HepG2 (cell line): Measurements from ENCODE around the gene HOXD8. TPM values are rescaled to one million over a fixed set of nuclear protein-coding genes. Genes with fewer than 3 reads are reported as not detected.

Experiments used
- ATAC-seq: fragments of 200-7000 bp; cut with Tn5 transposase; 3 replicates; pipeline ENCODE4 v1.9.1; 2020; ENCODE audit warnings: mild to moderate bottlenecking, moderate library complexity
- BruUV-seq: library from RNA; stranded (reverse); fragments of 400-500 nt; replicated peaks from 2 replicates; lab custom pipeline; 2021; lab: Mats Ljungman, UMichigan
- CTCF ChIA-PET: fragments of 300-600 bp; formaldehyde crosslinking; extraction: SDS; loops from one replicate; lab custom pipeline; 2021; ENCODE audit warnings: low total read pairs, inconsistent platforms, low intra/inter-chr PET ratio; lab: Yijun Ruan, JAX
- POLR2A ChIA-PET: fragments of 350-600 bp; sonication (Branson Sonifier 250); formaldehyde crosslinking; loops from one replicate; lab custom pipeline; 2020; ENCODE audit warnings: antibody characterized with exemption, inconsistent platforms; lab: Yijun Ruan, JAX
- DNase-seq: peaks from one replicate; pipeline ENCODE4 v3.0.0-alpha.2; 2015; ENCODE audit warnings: low spot score
- FAIRE-seq: peaks from 3 replicates; lab custom pipeline; 2011; peaks lifted over from hg19 to GRCh38; lab: Jason Lieb, UNC
- H2AFZ ChIP-seq: one replicate; pipeline ENCODE4 v1.6.1; 2011; ENCODE audit warnings: low read length, inconsistent platforms
- H3K27ac ChIP-seq: fragments of 300-600 bp; 3 replicates; pipeline ENCODE4 v1.8.0; 2011; ENCODE audit warnings: mixed run types, mild to moderate bottlenecking, mixed read lengths, low read length, inconsistent platforms; ENCODE audit not compliant: insufficient read depth; ENCODE audit errors: extremely low read length
- H3K27me3 ChIP-seq, 2 experiments: fragments of 200-600 bp in 1 of 2; 2 replicates in 1 of 2; 3 replicates in 1 of 2; pipeline versions ENCODE4 v1.6.0 to v1.8.0; 2011; ENCODE audit warnings: low read length in 2 of 2, mild to moderate bottlenecking in 2 of 2, moderate library complexity in 2 of 2, inconsistent platforms in 1 of 2; ENCODE audit not compliant: insufficient read depth in 2 of 2, control insufficient read depth in 1 of 2
- H3K36me3 ChIP-seq, 2 experiments: fragments of 200-600 bp in 1 of 2; replicated peaks in 1 of 2; 2 replicates in 1 of 2; 3 replicates in 1 of 2; pipeline versions ENCODE4 v1.5.1 to v1.8.0; 2011; ENCODE audit warnings: low read length in 2 of 2, inconsistent platforms in 1 of 2; ENCODE audit not compliant: insufficient read depth in 2 of 2, control insufficient read depth in 1 of 2
- H3K4me1 ChIP-seq: 2 replicates; pipeline ENCODE4 v1.5.1; 2012; ENCODE audit warnings: low read length, inconsistent platforms; ENCODE audit not compliant: insufficient read depth
- H3K4me2 ChIP-seq: 2 replicates; pipeline ENCODE4 v1.6.0; 2011; ENCODE audit warnings: low read depth, low read length, inconsistent platforms
- H3K4me3 ChIP-seq, 3 experiments: fragments of 200-600 bp in 1 of 3; sonication (generic), shearing (Covaris generic) in 1 of 3; replicated peaks in 1 of 3; 2 replicates each; pipeline ENCODE4 v1.5.1; 2011 to 2016; ENCODE audit warnings: low read length in 3 of 3, inconsistent platforms in 2 of 3, low read depth in 2 of 3, mild to moderate bottlenecking in 2 of 3, control low read depth in 1 of 3, mixed read lengths in 1 of 3; ENCODE audit not compliant: insufficient read depth in 1 of 3
- H3K79me2 ChIP-seq: one replicate; pipeline ENCODE4 v1.6.1; 2011; ENCODE audit warnings: low read length, inconsistent platforms; ENCODE audit not compliant: insufficient read depth
- H3K9ac ChIP-seq: 2 replicates; pipeline ENCODE4 v1.6.0; 2011; ENCODE audit warnings: mild to moderate bottlenecking, low read depth, low read length, inconsistent platforms; ENCODE audit not compliant: insufficient read depth
- H3K9me3 ChIP-seq: 2 replicates; pipeline ENCODE4 v1.5.1; 2012; ENCODE audit warnings: mild to moderate bottlenecking, low read length
- H4K20me1 ChIP-seq: 2 replicates; pipeline ENCODE4 v1.6.0; 2011; ENCODE audit warnings: inconsistent platforms, mild to moderate bottlenecking, low read length, moderate library complexity; ENCODE audit not compliant: insufficient read depth
- EZH2 ChIP-seq: conservative IDR thresholded peaks from 2 replicates; pipeline ENCODE4 v1.6.1; 2012; ENCODE audit warnings: mild to moderate bottlenecking, low read depth, low read length, moderate library complexity
- HNRNPLL ChIP-seq: fragments of 200-400 bp; formaldehyde crosslinking; IDR thresholded peaks from 2 replicates; pipeline ENCODE4 v1.6.1; 2017; ENCODE audit warnings: mild to moderate bottlenecking, low read depth, low read length; ENCODE audit not compliant: poor library complexity, severe bottlenecking
- KDM2A ChIP-seq: sonication (generic); formaldehyde crosslinking; IDR thresholded peaks from 2 replicates; pipeline ENCODE4 v1.4.0; 2020; ENCODE audit warnings: low read depth, missing genetic modification reagents, borderline replicate concordance
- MTF1 ChIP-seq: sonication (generic); formaldehyde crosslinking; IDR thresholded peaks from 2 replicates; pipeline ENCODE4 v1.5.0; 2020; ENCODE audit warnings: missing genetic modification reagents
- POLR2AphosphoS5 ChIP-seq: IDR thresholded peaks from 2 replicates; pipeline ENCODE4 v1.6.1; 2012; ENCODE audit warnings: low read depth, low read length
- SMAD3 ChIP-seq: sonication (generic); formaldehyde crosslinking; IDR thresholded peaks from 2 replicates; pipeline ENCODE4 v1.4.0; 2020; ENCODE audit warnings: missing genetic modification reagents
- ZNF12 ChIP-seq: sonication (generic); formaldehyde crosslinking; IDR thresholded peaks from 2 replicates; pipeline ENCODE4 v1.5.0; 2020; ENCODE audit warnings: missing genetic modification reagents
- ZNF550 ChIP-seq: sonication (generic); formaldehyde crosslinking; IDR thresholded peaks from 2 replicates; pipeline ENCODE4 v1.4.0; 2020; ENCODE audit warnings: mild to moderate bottlenecking, missing genetic modification reagents, borderline replicate concordance
- ZNF75D ChIP-seq: sonication (generic); formaldehyde crosslinking; IDR thresholded peaks from 2 replicates; pipeline ENCODE4 v1.8.1; 2023; ENCODE audit warnings: missing genetic modification reagents, mild to moderate bottlenecking, borderline replicate concordance
- ZSCAN22 ChIP-seq: sonication (generic); formaldehyde crosslinking; IDR thresholded peaks from 2 replicates; pipeline ENCODE4 v1.4.0; 2020; ENCODE audit warnings: mild to moderate bottlenecking, missing genetic modification reagents
- WGBS: methylation state at CpG from one replicate; pipeline ENCODE4 v1.1.6; 2017; ENCODE audit warnings: low lambda C conversion rate; 5-methylcytosine and 5-hydroxymethylcytosine counted together
- in situ Hi-C: cut with HindIII; loops from 2 replicates; pipeline ENCODE4 v1.10.0; 2017; ENCODE audit warnings: low pct_unique_long_range_greater_than_20kb; ENCODE audit not compliant: extremely low pct_ligation_motif_present
- intact Hi-C: fragments of 100-400 bp; cut with micrococcal nuclease; formaldehyde crosslinking; loops from one replicate; pipeline ENCODE4 v1.10.0; 2022; ENCODE audit not compliant: unreplicated experiment
- polyA plus RNA-seq, 8 experiments: library from polyadenylated mRNA; depleted of rRNA in 3 of 8; stranded (reverse) in 7 of 8; unstranded in 1 of 8; fragments of >200 nt; fragmentation: Illumina TruSeq in 4 of 8; extraction: Trizol in 4 of 8; gene quantifications; 2 replicates each; pipeline versions ENCODE4 v1.2.1 to v1.2.3, GENCODE V29; 2011 to 2016; ENCODE audit warnings: low read depth in 4 of 8, missing spikeins in 1 of 8, mixed read lengths in 1 of 8; ENCODE audit not compliant: insufficient read depth in 1 of 8
- total RNA-seq, 5 experiments: library from RNA; depleted of rRNA; stranded (reverse); fragments of >200 nt; fragmentation: Illumina TruSeq; extraction: Trizol; gene quantifications; 2 replicates each; pipeline ENCODE4 v1.2.3, GENCODE V29; 2016; ENCODE audit warnings: low read depth in 1 of 5
- TF ChIP-seq, protein P1 (sequence below): IDR thresholded peaks from 2 replicates; pipeline ENCODE4 v1.6.1; 2016; ENCODE audit warnings: missing biosample characterization, missing genetic modification reagents, low read depth
- TF ChIP-seq, protein P2 (sequence below): sonication (generic); formaldehyde crosslinking; IDR thresholded peaks from 2 replicates; pipeline ENCODE4 v1.4.0; 2020; ENCODE audit warnings: missing genetic modification reagents, borderline replicate concordance
- TF ChIP-seq, protein P3 (sequence below): conservative IDR thresholded peaks from 2 replicates; pipeline ENCODE4 v1.6.1; 2018; ENCODE audit warnings: missing genetic modification reagents

Gene HOXD8
- total and polyA plus RNA-seq, 2 of the 13 experiments (the other 11 are each of a cell fraction or from before 2014, with no cell fraction given) = not detected

DNA sequence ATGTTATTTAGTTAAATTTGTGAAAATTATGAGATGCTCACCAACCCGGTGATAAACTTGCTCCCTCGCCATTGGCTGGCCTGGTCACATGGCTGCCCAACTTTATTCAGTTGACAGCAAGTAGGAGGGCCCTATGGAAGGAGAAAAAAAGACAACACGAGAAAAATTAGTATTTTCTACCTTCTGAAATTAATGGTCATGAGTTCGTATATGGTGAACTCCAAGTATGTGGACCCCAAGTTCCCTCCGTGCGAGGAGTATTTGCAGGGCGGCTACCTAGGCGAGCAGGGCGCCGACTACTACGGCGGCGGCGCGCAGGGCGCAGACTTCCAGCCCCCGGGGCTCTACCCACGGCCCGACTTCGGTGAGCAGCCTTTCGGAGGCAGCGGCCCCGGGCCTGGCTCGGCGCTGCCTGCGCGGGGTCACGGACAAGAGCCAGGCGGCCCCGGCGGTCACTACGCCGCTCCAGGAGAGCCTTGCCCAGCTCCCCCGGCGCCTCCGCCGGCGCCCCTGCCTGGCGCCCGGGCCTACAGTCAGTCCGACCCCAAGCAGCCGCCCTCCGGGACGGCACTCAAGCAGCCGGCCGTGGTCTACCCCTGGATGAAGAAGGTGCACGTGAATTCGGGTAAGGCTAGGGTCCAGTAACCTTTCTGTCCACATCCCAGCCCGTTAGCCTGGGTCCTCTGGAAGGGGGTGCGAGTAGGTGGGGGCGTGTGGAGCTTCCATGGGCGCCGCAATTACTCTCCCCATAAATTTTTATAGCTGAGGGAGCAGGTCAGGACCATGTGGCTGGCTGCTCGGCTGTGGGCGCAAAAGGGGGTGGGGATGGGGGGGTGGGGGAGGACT is 22.2 kb downstream of the HOXD8 start, which contains the start of gene HOXD4:
TSS of gene HOXD4 (plus strand) at position 109 of the 846 bp plus-strand sequence. CDS start at position 193, 84 bp downstream.
- CTCF ChIA-PET = no interaction called here
- FAIRE-seq = no peak

DNA sequence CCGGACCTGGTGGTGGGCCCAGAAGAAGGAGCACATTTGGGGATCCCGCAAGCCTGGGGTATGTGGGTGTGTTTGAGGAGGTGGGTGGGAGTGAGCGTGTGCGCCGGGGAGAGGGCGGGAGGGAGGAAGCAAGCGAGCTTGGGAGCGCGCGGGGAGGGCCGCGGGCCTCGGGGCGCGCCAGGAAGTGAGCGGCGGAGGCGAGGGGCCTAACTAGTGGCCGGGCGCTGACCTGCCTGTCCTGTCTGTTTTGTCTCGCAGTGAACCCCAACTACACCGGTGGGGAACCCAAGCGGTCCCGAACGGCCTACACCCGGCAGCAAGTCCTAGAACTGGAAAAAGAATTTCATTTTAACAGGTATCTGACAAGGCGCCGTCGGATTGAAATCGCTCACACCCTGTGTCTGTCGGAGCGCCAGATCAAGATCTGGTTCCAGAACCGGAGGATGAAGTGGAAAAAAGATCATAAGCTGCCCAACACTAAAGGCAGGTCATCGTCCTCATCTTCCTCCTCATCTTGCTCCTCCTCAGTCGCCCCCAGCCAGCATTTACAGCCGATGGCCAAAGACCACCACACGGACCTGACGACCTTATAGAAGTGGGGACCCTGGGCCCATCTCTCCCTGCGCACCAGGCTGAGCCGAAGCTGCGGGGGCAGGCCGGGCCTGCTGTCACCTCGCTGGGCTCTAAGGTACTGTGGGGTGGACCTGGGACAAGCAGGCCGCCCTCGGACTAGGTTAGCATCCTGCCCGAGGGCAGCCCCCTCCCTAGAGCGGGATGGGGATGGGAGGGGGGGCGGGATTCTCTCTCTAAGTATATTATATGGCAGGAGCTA is 23.1 kb downstream of the HOXD8 start:
- H3K27ac ChIP-seq = no peak overlapping the region
- H3K4me1 ChIP-seq = peaks cover 30% of the 10 kb centered on the region
- ATAC-seq (no peak), FAIRE-seq (no peak), DNase-seq (no peak)
- POLR2A ChIA-PET = no interaction called here
- H3K9me3 ChIP-seq = no peaks in the 10 kb centered on the region
- intact Hi-C loops = no loop called here
- no TSS peak for BruUV-seq
- WGBS = 64% methylated on average over 46 of the region's 48 CpGs
- in situ Hi-C loops = no loop called here
- H3K9ac ChIP-seq = no peak overlapping the region
- no peak overlapping the region for H2AFZ ChIP-seq
- CTCF ChIA-PET = no interaction called here
- H3K79me2 ChIP-seq = no peaks in the 10 kb centered on the region
- no peaks in the 10 kb centered on the region for H4K20me1 ChIP-seq
- peaks cover 20 to 92% of the 10 kb centered on the region in 2 experiments for H3K27me3 ChIP-seq
- H3K4me3 ChIP-seq = no peak overlapping the region
- H3K4me2 ChIP-seq = no peak overlapping the region
- H3K36me3 ChIP-seq = no peaks in the 10 kb centered on the region
- TF ChIP-seq MTF1 (CRISPR knock-in tag) = no peak
- TF ChIP-seq ZSCAN22 (CRISPR knock-in tag) = no peak
- TF ChIP-seq, protein P1, sequence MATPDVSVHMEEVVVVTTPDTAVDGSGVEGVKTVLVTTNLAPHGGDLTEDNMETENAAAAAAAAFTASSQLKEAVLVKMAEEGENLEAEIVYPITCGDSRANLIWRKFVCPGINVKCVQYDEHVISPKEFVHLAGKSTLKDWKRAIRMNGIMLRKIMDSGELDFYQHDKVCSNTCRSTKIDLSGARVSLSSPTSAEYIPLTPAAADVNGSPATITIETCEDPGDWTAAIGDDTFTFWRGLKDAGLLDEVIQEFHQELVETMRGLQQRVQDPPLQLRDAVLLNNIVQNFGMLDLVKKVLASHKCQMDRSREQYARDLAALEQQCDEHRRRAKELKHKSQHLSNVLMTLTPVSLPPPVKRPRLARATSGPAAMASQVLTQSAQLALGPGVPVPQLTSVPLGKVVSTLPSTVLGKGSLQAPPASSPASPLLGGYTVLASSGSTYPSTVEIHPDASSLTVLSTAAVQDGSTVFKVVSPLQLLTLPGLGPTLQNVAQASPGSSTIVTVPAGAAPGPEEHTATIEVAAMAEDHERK (CRISPR knock-in tag) = no peak
- TF ChIP-seq ZNF550 (CRISPR knock-in tag) = no peak
- TF ChIP-seq KDM2A (CRISPR knock-in tag) = no peak
- TF ChIP-seq ZNF12 (CRISPR knock-in tag) = no peak
- TF ChIP-seq, protein P2, sequence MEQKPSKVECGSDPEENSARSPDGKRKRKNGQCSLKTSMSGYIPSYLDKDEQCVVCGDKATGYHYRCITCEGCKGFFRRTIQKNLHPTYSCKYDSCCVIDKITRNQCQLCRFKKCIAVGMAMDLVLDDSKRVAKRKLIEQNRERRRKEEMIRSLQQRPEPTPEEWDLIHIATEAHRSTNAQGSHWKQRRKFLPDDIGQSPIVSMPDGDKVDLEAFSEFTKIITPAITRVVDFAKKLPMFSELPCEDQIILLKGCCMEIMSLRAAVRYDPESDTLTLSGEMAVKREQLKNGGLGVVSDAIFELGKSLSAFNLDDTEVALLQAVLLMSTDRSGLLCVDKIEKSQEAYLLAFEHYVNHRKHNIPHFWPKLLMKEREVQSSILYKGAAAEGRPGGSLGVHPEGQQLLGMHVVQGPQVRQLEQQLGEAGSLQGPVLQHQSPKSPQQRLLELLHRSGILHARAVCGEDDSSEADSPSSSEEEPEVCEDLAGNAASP (CRISPR knock-in tag) = no peak
- TF ChIP-seq POLR2AphosphoS5 = no peak
- TF ChIP-seq, protein P3, sequence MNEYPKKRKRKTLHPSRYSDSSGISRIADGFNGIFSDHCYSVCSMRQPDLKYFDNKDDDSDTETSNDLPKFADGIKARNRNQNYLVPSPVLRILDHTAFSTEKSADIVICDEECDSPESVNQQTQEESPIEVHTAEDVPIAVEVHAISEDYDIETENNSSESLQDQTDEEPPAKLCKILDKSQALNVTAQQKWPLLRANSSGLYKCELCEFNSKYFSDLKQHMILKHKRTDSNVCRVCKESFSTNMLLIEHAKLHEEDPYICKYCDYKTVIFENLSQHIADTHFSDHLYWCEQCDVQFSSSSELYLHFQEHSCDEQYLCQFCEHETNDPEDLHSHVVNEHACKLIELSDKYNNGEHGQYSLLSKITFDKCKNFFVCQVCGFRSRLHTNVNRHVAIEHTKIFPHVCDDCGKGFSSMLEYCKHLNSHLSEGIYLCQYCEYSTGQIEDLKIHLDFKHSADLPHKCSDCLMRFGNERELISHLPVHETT (CRISPR knock-in tag) = no peak

More for the DNA sequence above, 22.2 kb downstream of the HOXD8 start, which contains the start of gene HOXD4:
- no peaks in the 10 kb centered on the region for H4K20me1 ChIP-seq
- BruUV-seq = no TSS peak
- H3K27me3 ChIP-seq = peaks cover 20 to 92% of the 10 kb centered on the region in 2 experiments
- 41% methylated on average over 26 of the region's 55 CpGs for WGBS
- ATAC-seq = no peak
- H3K9ac ChIP-seq = no peak within 1 kb of the TSS
- TF ChIP-seq ZNF75D = no peak
- TF ChIP-seq EZH2 = peak; percentile 91
- peak; percentile 27 for TF ChIP-seq HNRNPLL
- TF ChIP-seq SMAD3 (CRISPR knock-in tag) = no peak
- TF ChIP-seq, all 625 proteins: peak for 2
- no peaks in the 10 kb centered on the region for H3K79me2 ChIP-seq
- no peak within 1 kb of the TSS for H3K4me3 ChIP-seq
- no peaks in the 10 kb centered on the region for H3K36me3 ChIP-seq
- peaks cover 25% of the 10 kb centered on the region for H3K4me1 ChIP-seq
- intact Hi-C loops (no loop called here), in situ Hi-C loops (no loop called here)
- no peaks in the 10 kb centered on the region for H3K9me3 ChIP-seq
- POLR2A ChIA-PET = no interaction called here
- H2AFZ ChIP-seq = no peak within 1 kb of the TSS
- DNase-seq = no peak
- no peak within 1 kb of the TSS for H3K27ac ChIP-seq
- no peak within 1 kb of the TSS for H3K4me2 ChIP-seq
